GM12878 (cell line): ENCODE results near the gene SLC5A6. TPM values are rescaled to one million over a fixed set of nuclear protein-coding genes. Genes with fewer than 3 reads are reported as not detected.

ENCODE experiments used
- ATAC-seq: fragments of 200-7000 bp; cut with Tn5 transposase; 3 replicates; pipeline ENCODE4 v1.9.1; 2020; ENCODE audit warnings: mild to moderate bottlenecking, moderate library complexity
- BruUV-seq: library from RNA; stranded (reverse); fragments of 400-500 nt; replicated peaks from 2 replicates; lab custom pipeline; 2021; lab: Mats Ljungman, UMichigan
- CTCF ChIA-PET: fragments of 300-600 bp; sonication (Branson Sonifier 250); formaldehyde crosslinking; extraction: SDS; loops from one replicate; lab custom pipeline; 2021; ENCODE audit warnings: inconsistent platforms; lab: Yijun Ruan, JAX
- POLR2A ChIA-PET: fragments of 350-600 bp; formaldehyde crosslinking; extraction: SDS; loops from one replicate; lab custom pipeline; 2021; ENCODE audit warnings: inconsistent platforms; lab: Charles Lee
- RAD21 ChIA-PET: fragments of 300-600 bp; sonication (Branson Sonifier 250); formaldehyde crosslinking; loops from one replicate; lab custom pipeline; 2023; ENCODE audit warnings: antibody characterized with exemption; ENCODE audit not compliant: unreplicated experiment; lab: Charles Lee
- SMC1A ChIA-PET: fragments of 300-600 bp; sonication (Branson Sonifier 250); formaldehyde crosslinking; loops from one replicate; lab custom pipeline; 2023; ENCODE audit not compliant: unreplicated experiment, uncharacterized antibody; lab: Charles Lee
- DNase-seq: peaks from one replicate; pipeline ENCODE4 v3.0.0-alpha.2; 2011; ENCODE audit warnings: low read depth, low spot score
- FAIRE-seq: peaks from 3 replicates; lab custom pipeline; 2011; peaks lifted over from hg19 to GRCh38; lab: Jason Lieb, UNC
- H2AFZ ChIP-seq: 2 replicates; pipeline ENCODE4 v1.6.0; 2011; ENCODE audit warnings: low read depth, low read length, control low read depth; ENCODE audit not compliant: control insufficient read depth
- H3K27ac ChIP-seq: 2 replicates; pipeline ENCODE4 v1.5.1; 2011; ENCODE audit warnings: control low read depth; ENCODE audit not compliant: control insufficient read depth, insufficient read depth
- H3K27me3 ChIP-seq, 2 experiments: replicated peaks in 1 of 2; 2 replicates each; pipeline versions ENCODE4 v1.6.0 to v1.6.1; 2011; ENCODE audit warnings: low read length in 1 of 2; ENCODE audit not compliant: control insufficient read depth in 2 of 2, insufficient read depth in 2 of 2
- H3K36me3 ChIP-seq, 2 experiments: 2 replicates each; pipeline ENCODE4 v1.5.1; 2011; ENCODE audit warnings: low read length in 1 of 2; ENCODE audit not compliant: control insufficient read depth in 2 of 2, insufficient read depth in 2 of 2
- H3K4me1 ChIP-seq: 2 replicates; pipeline ENCODE4 v1.6.1; 2011; ENCODE audit warnings: mild to moderate bottlenecking, low read length, moderate library complexity, mixed read lengths; ENCODE audit not compliant: control insufficient read depth, insufficient read depth
- H3K4me2 ChIP-seq: 2 replicates; pipeline ENCODE4 v1.6.0; 2011; ENCODE audit warnings: control low read depth; ENCODE audit not compliant: control insufficient read depth, insufficient read depth
- H3K4me3 ChIP-seq: fragments of 200-600 bp; sonication (generic); 2 replicates; pipeline ENCODE4 v1.5.1; 2016
- H3K79me2 ChIP-seq: 2 replicates; pipeline ENCODE4 v1.6.0; 2011; ENCODE audit warnings: low read length; ENCODE audit not compliant: control insufficient read depth, insufficient read depth
- H3K9ac ChIP-seq: 2 replicates; pipeline ENCODE4 v1.8.0; 2011; ENCODE audit warnings: low read length, control low read depth, mixed read lengths; ENCODE audit not compliant: control insufficient read depth, insufficient read depth
- H3K9me3 ChIP-seq: replicated peaks from 3 replicates; pipeline ENCODE4 v1.5.1; 2011; ENCODE audit warnings: mild to moderate bottlenecking, low read length; ENCODE audit not compliant: control insufficient read depth, insufficient read depth
- H4K20me1 ChIP-seq: 2 replicates; pipeline ENCODE4 v1.6.0; 2011; ENCODE audit not compliant: control insufficient read depth, insufficient read depth
- BCL11A ChIP-seq: IDR thresholded peaks from 2 replicates; pipeline ENCODE4 v1.6.1; 2011; ENCODE audit warnings: low read depth, low read length
- CEBPB ChIP-seq, 2 experiments: fragments of 150-350 bp in 1 of 2; IDR thresholded peaks; 2 replicates each; pipeline ENCODE4 v1.6.1; 2012 to 2014; ENCODE audit warnings: low read depth in 2 of 2, low read length in 2 of 2, borderline replicate concordance in 1 of 2, inconsistent platforms in 1 of 2
- CREB1 ChIP-seq: IDR thresholded peaks from 2 replicates; pipeline ENCODE4 v1.6.1; 2012; ENCODE audit warnings: low read depth, mild to moderate bottlenecking, inconsistent platforms
- EP300 ChIP-seq, 2 experiments: fragments of 150-350 bp in 1 of 2; IDR thresholded peaks; 2 replicates each; pipeline ENCODE4 v1.6.1; 2011 to 2012; ENCODE audit warnings: low read depth in 2 of 2, low read length in 2 of 2, borderline replicate concordance in 1 of 2, improper control_type of control experiment in 1 of 2, inconsistent platforms in 1 of 2; ENCODE audit not compliant: control insufficient read depth in 1 of 2
- FOXM1 ChIP-seq: IDR thresholded peaks from 2 replicates; pipeline ENCODE4 v1.6.1; 2012; ENCODE audit warnings: low read depth, mild to moderate bottlenecking, inconsistent platforms, low read length, moderate library complexity
- KAT2A ChIP-seq: conservative IDR thresholded peaks from 2 replicates; pipeline ENCODE4 v1.6.1; 2011; ENCODE audit warnings: low read depth, low read length; ENCODE audit not compliant: control insufficient read depth
- KLF5 ChIP-seq: fragments of 450-650 bp; IDR thresholded peaks from 2 replicates; pipeline ENCODE4 v1.6.1; 2014; ENCODE audit warnings: mild to moderate bottlenecking; ENCODE audit not compliant: partially characterized antibody
- MTA2 ChIP-seq: fragments of 450-650 bp; IDR thresholded peaks from 2 replicates; pipeline ENCODE4 v1.6.1; 2016; ENCODE audit warnings: low read depth, mild to moderate bottlenecking, moderate library complexity
- MXI1 ChIP-seq: fragments of 150-350 bp; IDR thresholded peaks from 2 replicates; pipeline ENCODE4 v1.6.1; 2011; ENCODE audit warnings: low read depth, mild to moderate bottlenecking, inconsistent platforms, low read length, improper control_type of control experiment
- NRF1 ChIP-seq: conservative IDR thresholded peaks from 2 replicates; pipeline ENCODE4 v1.6.1; 2011; ENCODE audit warnings: mild to moderate bottlenecking, low read depth, low read length, improper control_type of control experiment
- PAX5 ChIP-seq: IDR thresholded peaks from 2 replicates; pipeline ENCODE4 v1.6.1; 2011; ENCODE audit warnings: low read depth, low read length, borderline replicate concordance
- RUNX3 ChIP-seq: IDR thresholded peaks from 2 replicates; pipeline ENCODE4 v1.6.1; 2012; ENCODE audit warnings: low read length, inconsistent platforms
- SREBF1 ChIP-seq: IDR thresholded peaks from 2 replicates; pipeline ENCODE4 v1.6.1; 2012; ENCODE audit warnings: mild to moderate bottlenecking, low read length
- WGBS: methylation state at CpG from one replicate; pipeline ENCODE4 v1.1.6; 2016; ENCODE audit warnings: low lambda C conversion rate; ENCODE audit not compliant: insufficient replicate concordance, insufficient coverage; ENCODE audit errors: missing lambda C conversion rate; 5-methylcytosine and 5-hydroxymethylcytosine counted together
- in situ Hi-C: fragments of 300-500 bp; cut with MboI; formaldehyde crosslinking; loops from 9 replicates; pipeline ENCODE4 v1.14.3; 2018; ENCODE audit warnings: mixed read lengths
- intact Hi-C: fragments of 100-400 bp; cut with micrococcal nuclease; formaldehyde crosslinking; loops from one replicate; pipeline ENCODE4 v1.14.2; 2022; ENCODE audit not compliant: unreplicated experiment
- polyA plus RNA-seq, 11 experiments: library from polyadenylated mRNA; depleted of rRNA in 4 of 11; unstranded in 6 of 11; stranded (reverse) in 5 of 11; fragments of >200 nt; fragmentation: Nextera tagmentation in 4 of 11; fragmentation: Illumina TruSeq in 1 of 11; extraction: Ambion mirVana in 4 of 11; extraction: Trizol in 1 of 11; gene quantifications; 1 replicate in 1 of 11; 2 replicates in 10 of 11; pipeline versions ENCODE4 v1.2.1 to v1.2.3, GENCODE V29; 2011 to 2016; ENCODE audit warnings: inconsistent platforms in 2 of 11, missing spikeins in 2 of 11, low read depth in 1 of 11
- total RNA-seq, 4 experiments: library from RNA; depleted of rRNA in 3 of 4; stranded (reverse); fragments of >200 nt in 3 of 4; fragmentation: Illumina TruSeq in 1 of 4; extraction: Trizol in 1 of 4; gene quantifications; 2 replicates each; pipeline versions ENCODE4 v1.2.1 to v1.2.3, GENCODE V29; 2013 to 2021
- TF ChIP-seq, protein P1 (sequence below): fragments of 150-350 bp; IDR thresholded peaks from 2 replicates; pipeline ENCODE4 v1.6.1; 2016; ENCODE audit warnings: low read depth, low read length
- TF ChIP-seq, protein P2 (sequence below): fragments of 450-650 bp; IDR thresholded peaks from 2 replicates; pipeline ENCODE4 v1.6.1; 2017; ENCODE audit warnings: antibody characterized with exemption, mild to moderate bottlenecking, moderate library complexity
- TF ChIP-seq, protein P3 (sequence below): IDR thresholded peaks from 2 replicates; pipeline ENCODE4 v1.6.1; 2012; ENCODE audit warnings: low read depth, low read length, improper control_type of control experiment

SLC5A6 gene
- total and polyA plus RNA-seq, 10 of the 15 experiments (the other 5 are each of a cell fraction or from before 2014, with no cell fraction given), result 13.1 to 101 (median 55.3) TPM

DNA sequence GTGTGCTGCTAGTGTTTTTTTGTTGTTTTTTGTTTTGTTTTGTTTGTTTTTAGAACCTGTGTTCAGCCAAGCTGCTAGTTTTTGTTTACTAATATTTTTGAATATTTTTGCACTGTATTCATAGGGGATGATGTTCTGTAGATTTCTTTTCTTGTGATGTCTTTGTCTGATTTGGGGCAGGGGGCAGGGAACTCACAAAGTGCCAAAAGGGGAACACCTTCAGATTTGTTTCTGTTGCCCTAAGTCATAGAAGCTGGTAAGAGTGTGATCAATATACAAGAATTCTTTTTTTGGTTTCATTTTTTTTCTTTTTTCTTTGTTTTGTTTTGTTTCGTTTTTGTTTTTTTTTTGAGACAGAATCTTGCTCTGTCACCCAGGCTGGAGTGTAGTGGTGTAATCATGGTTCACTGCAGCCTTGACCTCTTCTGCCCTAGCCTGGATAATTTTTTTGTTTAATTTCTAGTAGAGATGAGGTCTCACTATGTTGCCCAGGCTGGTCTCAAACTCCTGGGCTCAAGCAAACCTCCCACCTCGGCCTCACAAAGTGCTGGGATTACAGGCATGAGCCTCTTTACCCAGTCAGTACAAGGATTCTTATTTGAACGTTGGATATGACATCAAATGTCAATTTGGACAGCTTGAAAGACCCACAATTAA lies 32.6 kb downstream of the SLC5A6 start (continued):
- no peak for TF ChIP-seq BCL11A
- TF ChIP-seq MTA2, result no peak
- TF ChIP-seq, protein P1, sequence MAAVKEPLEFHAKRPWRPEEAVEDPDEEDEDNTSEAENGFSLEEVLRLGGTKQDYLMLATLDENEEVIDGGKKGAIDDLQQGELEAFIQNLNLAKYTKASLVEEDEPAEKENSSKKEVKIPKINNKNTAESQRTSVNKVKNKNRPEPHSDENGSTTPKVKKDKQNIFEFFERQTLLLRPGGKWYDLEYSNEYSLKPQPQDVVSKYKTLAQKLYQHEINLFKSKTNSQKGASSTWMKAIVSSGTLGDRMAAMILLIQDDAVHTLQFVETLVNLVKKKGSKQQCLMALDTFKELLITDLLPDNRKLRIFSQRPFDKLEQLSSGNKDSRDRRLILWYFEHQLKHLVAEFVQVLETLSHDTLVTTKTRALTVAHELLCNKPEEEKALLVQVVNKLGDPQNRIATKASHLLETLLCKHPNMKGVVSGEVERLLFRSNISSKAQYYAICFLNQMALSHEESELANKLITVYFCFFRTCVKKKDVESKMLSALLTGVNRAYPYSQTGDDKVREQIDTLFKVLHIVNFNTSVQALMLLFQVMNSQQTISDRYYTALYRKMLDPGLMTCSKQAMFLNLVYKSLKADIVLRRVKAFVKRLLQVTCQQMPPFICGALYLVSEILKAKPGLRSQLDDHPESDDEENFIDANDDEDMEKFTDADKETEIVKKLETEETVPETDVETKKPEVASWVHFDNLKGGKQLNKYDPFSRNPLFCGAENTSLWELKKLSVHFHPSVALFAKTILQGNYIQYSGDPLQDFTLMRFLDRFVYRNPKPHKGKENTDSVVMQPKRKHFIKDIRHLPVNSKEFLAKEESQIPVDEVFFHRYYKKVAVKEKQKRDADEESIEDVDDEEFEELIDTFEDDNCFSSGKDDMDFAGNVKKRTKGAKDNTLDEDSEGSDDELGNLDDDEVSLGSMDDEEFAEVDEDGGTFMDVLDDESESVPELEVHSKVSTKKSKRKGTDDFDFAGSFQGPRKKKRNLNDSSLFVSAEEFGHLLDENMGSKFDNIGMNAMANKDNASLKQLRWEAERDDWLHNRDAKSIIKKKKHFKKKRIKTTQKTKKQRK, result no peak
- TF ChIP-seq RUNX3, result no peak

DNA sequence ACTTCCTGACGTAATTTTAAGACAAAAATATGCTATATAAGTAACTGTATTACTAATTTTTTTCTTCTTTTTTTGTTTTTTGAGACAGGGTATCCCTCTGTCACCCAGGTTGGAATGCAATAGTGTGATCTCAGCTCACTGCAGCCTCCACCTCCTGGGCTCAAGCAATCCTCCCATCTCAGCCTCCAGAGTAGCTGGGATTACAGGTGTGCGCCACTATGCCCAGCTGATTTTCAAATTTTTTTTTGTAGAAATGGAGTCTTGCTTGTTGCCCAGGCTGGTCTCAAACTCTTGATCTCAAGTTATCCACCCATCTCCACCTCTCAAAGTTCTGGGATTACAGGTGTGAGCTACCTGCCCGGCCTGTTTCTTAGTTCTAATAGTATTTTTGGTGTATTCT lies 33.6 kb downstream of the SLC5A6 start:
- DNase-seq (no peak), FAIRE-seq (no peak), ATAC-seq (no peak)
- H3K9ac ChIP-seq, result no peak overlapping the region
- no peak overlapping the region for H3K4me3 ChIP-seq
- no peak overlapping the region for H2AFZ ChIP-seq
- RAD21 ChIA-PET, result no interaction called here
- no peaks in the 10 kb centered on the region; a peak in 1 of 4 replicates for H3K27me3 ChIP-seq
- intact Hi-C loops (loop anchor here (10.0 kb wide), 1 partner anchor 106 kb away; the partner anchor contains the start of gene TRIM54), in situ Hi-C loops (no loop called here)
- SMC1A ChIA-PET, result no interaction called here
- POLR2A ChIA-PET, result interaction anchor here (1.0 kb wide), 1 partner anchor 10 kb away, joined by 3 read pairs; no protein-coding TSS in a partner anchor
- no peaks in the 10 kb centered on the region for H3K9me3 ChIP-seq
- H3K27ac ChIP-seq, result no peak overlapping the region
- H3K79me2 ChIP-seq, result no peaks in the 10 kb centered on the region
- H4K20me1 ChIP-seq, result no peaks in the 10 kb centered on the region
- H3K4me2 ChIP-seq, result no peak overlapping the region
- BruUV-seq, result no TSS peak
- no peaks in the 10 kb centered on the region for H3K36me3 ChIP-seq
- H3K4me1 ChIP-seq, result peaks cover 6% of the 10 kb centered on the region; the same call in 1 of the 2 replicates
- CTCF ChIA-PET, result interaction anchor here (0.7 kb wide), 1 partner anchor 101 kb away, joined by 3 read pairs; no protein-coding TSS in a partner anchor
- 43% methylated on average over 3 of the region's 3 CpGs for WGBS
- TF ChIP-seq CEBPB (IDR thresholded peaks at IDR 0.05; ENCODE audit: borderline replicate concordance in 1 of 2, low read depth in 2 of 2, low read length in 2 of 2), result no peak
- TF ChIP-seq KAT2A, result no peak
- TF ChIP-seq CREB1, result no peak
- TF ChIP-seq, protein P2, sequence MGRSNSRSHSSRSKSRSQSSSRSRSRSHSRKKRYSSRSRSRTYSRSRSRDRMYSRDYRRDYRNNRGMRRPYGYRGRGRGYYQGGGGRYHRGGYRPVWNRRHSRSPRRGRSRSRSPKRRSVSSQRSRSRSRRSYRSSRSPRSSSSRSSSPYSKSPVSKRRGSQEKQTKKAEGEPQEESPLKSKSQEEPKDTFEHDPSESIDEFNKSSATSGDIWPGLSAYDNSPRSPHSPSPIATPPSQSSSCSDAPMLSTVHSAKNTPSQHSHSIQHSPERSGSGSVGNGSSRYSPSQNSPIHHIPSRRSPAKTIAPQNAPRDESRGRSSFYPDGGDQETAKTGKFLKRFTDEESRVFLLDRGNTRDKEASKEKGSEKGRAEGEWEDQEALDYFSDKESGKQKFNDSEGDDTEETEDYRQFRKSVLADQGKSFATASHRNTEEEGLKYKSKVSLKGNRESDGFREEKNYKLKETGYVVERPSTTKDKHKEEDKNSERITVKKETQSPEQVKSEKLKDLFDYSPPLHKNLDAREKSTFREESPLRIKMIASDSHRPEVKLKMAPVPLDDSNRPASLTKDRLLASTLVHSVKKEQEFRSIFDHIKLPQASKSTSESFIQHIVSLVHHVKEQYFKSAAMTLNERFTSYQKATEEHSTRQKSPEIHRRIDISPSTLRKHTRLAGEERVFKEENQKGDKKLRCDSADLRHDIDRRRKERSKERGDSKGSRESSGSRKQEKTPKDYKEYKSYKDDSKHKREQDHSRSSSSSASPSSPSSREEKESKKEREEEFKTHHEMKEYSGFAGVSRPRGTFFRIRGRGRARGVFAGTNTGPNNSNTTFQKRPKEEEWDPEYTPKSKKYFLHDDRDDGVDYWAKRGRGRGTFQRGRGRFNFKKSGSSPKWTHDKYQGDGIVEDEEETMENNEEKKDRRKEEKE, result no peak
- TF ChIP-seq NRF1, result no peak
- no peak for TF ChIP-seq SREBF1
- TF ChIP-seq KLF5, result no peak
- TF ChIP-seq EP300 (IDR thresholded peaks at IDR 0.05; ENCODE audit: borderline replicate concordance in 1 of 2, control insufficient read depth in 1 of 2, low read depth in 2 of 2, low read length in 2 of 2), result no peak
- no peak for TF ChIP-seq FOXM1
- no peak for TF ChIP-seq PAX5
- no peak for TF ChIP-seq MXI1
- TF ChIP-seq, protein P3, sequence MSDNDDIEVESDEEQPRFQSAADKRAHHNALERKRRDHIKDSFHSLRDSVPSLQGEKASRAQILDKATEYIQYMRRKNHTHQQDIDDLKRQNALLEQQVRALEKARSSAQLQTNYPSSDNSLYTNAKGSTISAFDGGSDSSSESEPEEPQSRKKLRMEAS, result no peak
